SU-DHL-6 (cell line): ENCODE data around the gene HS6ST2.

Experiments
- EZH2phosphoT487 ChIP-seq: fragments of 200-600 bp; sonication (generic), shearing (Covaris generic); conservative IDR thresholded peaks from 2 replicates; pipeline ENCODE4 v1.6.1; 2018; ENCODE audit warnings: mild to moderate bottlenecking, antibody characterized with exemption, low read length, moderate library complexity, mixed read lengths
- TF ChIP-seq, protein P1 (sequence below): fragments of 200-600 bp; sonication (generic); IDR thresholded peaks from one replicate; pipeline ENCODE4 v1.5.1; 2017; ENCODE audit warnings: antibody characterized with exemption, mild to moderate bottlenecking, low read length, moderate library complexity; ENCODE audit not compliant: insufficient read depth, poor library complexity, severe bottlenecking

DNA sequence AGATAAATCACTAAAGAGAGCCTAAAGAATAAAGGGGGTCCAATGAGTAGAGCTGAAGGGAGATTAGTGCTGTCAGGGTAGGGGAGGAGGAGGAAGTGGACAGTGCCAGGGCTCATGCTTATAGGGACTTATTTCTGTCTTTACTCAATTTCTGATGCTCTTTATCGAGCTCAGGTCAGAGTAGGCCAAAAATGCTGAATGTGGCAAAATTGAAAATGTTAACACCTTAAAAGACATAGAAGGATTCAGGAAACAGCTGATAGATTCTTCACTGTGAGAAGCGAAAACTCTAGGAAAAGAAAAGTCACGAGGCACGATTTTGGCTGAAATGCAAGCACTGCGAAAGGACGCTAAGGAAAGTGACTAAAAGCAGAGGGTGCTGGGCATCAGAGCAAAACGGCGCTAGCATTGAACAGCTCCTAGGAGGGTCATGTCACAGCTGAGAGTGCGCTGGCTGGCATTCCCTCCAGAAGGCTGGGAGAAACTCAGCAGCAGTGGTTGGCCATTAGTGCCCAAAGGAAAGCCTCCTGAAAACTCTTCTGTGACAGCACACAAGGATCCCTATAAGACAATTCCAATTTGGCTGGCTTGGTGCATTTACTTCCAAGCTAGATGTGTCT lies 150.9 kb downstream of the HS6ST2 start:
- TF ChIP-seq, protein P1, sequence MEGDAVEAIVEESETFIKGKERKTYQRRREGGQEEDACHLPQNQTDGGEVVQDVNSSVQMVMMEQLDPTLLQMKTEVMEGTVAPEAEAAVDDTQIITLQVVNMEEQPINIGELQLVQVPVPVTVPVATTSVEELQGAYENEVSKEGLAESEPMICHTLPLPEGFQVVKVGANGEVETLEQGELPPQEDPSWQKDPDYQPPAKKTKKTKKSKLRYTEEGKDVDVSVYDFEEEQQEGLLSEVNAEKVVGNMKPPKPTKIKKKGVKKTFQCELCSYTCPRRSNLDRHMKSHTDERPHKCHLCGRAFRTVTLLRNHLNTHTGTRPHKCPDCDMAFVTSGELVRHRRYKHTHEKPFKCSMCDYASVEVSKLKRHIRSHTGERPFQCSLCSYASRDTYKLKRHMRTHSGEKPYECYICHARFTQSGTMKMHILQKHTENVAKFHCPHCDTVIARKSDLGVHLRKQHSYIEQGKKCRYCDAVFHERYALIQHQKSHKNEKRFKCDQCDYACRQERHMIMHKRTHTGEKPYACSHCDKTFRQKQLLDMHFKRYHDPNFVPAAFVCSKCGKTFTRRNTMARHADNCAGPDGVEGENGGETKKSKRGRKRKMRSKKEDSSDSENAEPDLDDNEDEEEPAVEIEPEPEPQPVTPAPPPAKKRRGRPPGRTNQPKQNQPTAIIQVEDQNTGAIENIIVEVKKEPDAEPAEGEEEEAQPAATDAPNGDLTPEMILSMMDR: no peak
- TF ChIP-seq EZH2phosphoT487: no peak
